Effector memory CD8-positive, alpha-beta T cell (primary cell): ENCODE data around the gene PANX2.

Experiments
- ATAC-seq: fragments of 150-1000 bp; cut with Tn5 transposase; replicated peaks from 2 replicates; pipeline ENCODE4 v1.10.0; 2021; ENCODE audit warnings: mild to moderate bottlenecking, moderate library complexity
- DNase-seq, 3 experiments: peaks; one replicate each; pipeline ENCODE4 v3.0.0; 2021
- H3K27ac Mint-ChIP-seq, 2 donors: one replicate each; pipeline ENCODE4 v1.8.0; 2022; ENCODE audit warnings: mild to moderate bottlenecking in 2 of 2, mixed read lengths in 2 of 2, moderate library complexity in 2 of 2
- H3K27me3 Mint-ChIP-seq, 2 donors: one replicate each; pipeline ENCODE4 v1.8.0; 2022; ENCODE audit warnings: mixed read lengths in 2 of 2
- H3K36me3 Mint-ChIP-seq: one replicate; pipeline ENCODE4 v1.8.0; 2022; ENCODE audit warnings: mild to moderate bottlenecking, moderate library complexity, mixed read lengths; ENCODE audit not compliant: insufficient read depth
- H3K4me1 Mint-ChIP-seq, 2 donors: one replicate each; pipeline ENCODE4 v1.8.0; 2022; ENCODE audit warnings: low read depth in 2 of 2, mixed read lengths in 2 of 2
- H3K4me3 Mint-ChIP-seq, 2 donors: one replicate each; pipeline ENCODE4 v1.8.0; 2022; ENCODE audit warnings: mild to moderate bottlenecking in 2 of 2, mixed read lengths in 2 of 2, moderate library complexity in 2 of 2
- H3K9me3 Mint-ChIP-seq, 2 donors: one replicate each; pipeline ENCODE4 v1.8.0; 2022; ENCODE audit warnings: mixed read lengths in 2 of 2

PANX2 gene

DNA sequence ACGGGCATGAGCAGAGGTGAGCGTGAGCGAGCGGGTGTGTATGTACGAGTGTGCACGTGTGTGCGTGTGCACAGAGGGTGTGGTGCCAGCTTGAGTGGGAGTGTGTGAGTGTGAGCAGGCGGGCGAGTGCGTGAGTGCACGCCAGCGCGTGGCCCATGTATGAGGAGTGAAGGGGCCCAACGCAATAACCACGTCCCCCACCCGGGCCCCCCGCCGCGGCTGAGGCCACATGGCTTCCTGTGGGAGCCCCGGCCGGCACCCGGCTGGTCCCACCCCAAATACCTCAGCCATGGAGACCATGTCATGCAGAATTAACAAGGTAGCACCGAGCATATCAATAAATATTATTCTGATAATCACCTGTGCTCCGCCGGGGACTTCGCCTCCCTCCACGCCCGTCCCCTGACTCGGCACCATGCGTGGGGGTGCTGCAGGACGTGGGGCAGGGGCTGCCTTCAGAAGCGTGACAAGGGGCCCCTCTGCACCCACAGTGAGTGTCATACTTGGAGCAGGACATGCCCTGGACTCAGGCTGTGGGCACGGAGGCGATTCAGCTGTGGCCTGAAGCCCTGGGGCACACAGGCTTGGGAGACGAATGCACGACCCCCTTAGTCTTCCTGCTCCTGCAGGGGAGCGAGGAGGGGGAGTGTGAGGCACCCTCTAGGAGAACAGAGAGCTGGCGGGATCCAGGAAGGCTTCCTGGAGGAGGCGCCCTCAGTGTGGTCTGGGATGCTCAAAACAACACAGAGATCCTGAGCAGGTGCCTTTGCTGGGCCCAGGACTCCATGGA, 9.6 kb downstream of the PANX2 start:
- DNase-seq (no peak), ATAC-seq (no peak)
- no peaks in the 10 kb centered on the region for H3K36me3 Mint-ChIP-seq
- peaks cover 0 to 22% of the 10 kb centered on the region in 2 donors for H3K27me3 Mint-ChIP-seq
- no peaks in the 10 kb centered on the region for H3K9me3 Mint-ChIP-seq
- peaks cover 5 to 10% of the 10 kb centered on the region in 2 donors for H3K4me1 Mint-ChIP-seq
- no peak overlapping the region for H3K4me3 Mint-ChIP-seq
- H3K27ac Mint-ChIP-seq: no peak overlapping the region

DNA sequence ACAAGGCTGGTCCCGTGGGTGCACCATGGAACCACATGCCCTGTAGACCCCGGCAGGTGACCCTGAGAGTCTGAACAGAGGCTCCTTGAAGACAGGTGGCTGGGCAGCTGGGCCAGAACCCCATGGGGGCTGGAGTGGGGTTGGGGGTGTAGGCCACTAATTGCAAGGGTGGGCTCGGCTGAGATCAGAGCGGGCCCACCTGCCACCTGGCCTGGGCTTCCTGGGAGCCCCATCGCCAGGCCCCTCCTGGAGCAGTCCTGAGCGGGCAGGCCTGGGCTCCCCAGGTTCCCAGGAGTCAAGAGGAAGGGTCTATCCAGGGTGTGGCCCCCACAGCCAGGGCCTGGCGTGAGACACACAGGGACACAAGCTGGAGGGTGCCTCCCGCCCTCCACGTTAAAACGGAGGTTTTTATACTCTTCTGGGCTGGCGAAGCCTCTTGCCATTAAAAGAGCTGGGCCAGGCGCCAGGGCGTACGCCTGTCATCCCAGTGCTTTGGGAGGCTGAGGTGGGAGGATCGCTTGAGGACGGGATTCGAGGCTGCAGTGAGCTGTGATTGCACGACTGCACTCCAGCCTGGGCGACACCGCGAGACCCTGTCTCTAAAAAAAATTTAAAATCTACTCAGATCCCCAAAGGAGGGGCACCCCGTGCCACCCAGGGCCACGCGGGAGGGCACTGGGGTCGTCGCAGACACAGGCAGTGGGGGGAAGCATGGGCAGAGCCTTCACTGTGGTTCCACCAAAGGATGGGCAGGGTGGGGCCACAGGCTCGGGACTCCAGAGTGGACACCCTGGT, 10.4 kb downstream of the PANX2 start:
- ATAC-seq: no peak
- H3K27me3 Mint-ChIP-seq: peaks cover 0 to 22% of the 10 kb centered on the region in 2 donors

DNA sequence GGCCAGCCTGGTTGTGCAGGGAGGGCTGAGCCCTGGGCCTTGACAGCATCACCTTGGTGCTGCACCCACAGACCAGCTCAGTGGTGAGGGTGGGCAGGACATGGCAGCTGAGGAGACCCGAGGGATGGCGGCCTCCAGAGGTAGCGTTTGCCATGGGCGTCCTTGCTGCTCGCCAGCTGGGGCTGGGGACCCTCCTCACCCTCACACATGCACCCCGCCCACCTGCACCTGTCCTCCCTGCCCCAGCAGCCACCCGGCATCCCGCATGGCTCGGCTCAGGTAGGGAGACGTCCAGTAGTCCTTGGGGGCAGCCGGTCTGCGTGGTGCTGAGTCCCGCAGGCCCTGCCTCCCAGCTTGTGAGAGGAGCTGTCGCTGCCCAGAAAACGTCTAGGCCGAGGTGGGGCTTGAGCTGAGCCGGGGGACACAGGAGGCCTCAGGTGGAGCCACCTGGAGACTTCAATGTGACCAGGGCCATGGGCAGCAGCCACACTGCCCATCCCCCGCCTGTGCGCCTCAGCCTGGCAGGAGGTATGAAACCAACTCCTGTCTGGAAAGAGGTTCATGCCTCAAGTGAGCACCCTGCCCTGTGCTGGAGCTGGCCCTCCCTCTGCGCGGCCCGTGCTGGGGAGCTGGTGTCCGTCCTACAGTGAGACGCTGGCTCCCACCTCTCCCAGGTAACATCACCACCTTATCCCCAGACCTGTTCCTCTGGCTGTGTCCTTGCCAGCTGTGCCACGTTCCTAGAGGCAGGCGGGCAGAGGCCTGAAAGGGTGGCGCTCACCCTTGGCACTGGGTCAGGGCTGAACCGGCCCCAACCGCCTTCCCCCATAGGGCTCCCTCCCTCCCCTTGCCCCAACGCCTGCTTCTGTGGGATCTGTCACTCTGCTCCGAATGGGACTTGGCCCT, 11.9 kb downstream of the PANX2 start:
- ATAC-seq (no peak), DNase-seq (no peak)
- Mint-ChIP-seq H3K9me3 (no peaks in the 10 kb centered on the region), H3K4me1 (peaks cover 13 to 18% of the 10 kb centered on the region in 2 donors), H3K4me3 (no peak overlapping the region), H3K27me3 (peaks cover 0 to 22% of the 10 kb centered on the region in 2 donors), H3K36me3 (peaks cover 5% of the 10 kb centered on the region), H3K27ac (no peak overlapping the region)

More for the DNA sequence above, 10.4 kb downstream of the PANX2 start:
- H3K9me3 Mint-ChIP-seq: no peaks in the 10 kb centered on the region
- no peak overlapping the region for H3K4me3 Mint-ChIP-seq
- no peaks in the 10 kb centered on the region for H3K36me3 Mint-ChIP-seq
- H3K27ac Mint-ChIP-seq: no peak overlapping the region
- H3K4me1 Mint-ChIP-seq: peaks cover 5 to 13% of the 10 kb centered on the region in 2 donors
- no peak for DNase-seq

DNA sequence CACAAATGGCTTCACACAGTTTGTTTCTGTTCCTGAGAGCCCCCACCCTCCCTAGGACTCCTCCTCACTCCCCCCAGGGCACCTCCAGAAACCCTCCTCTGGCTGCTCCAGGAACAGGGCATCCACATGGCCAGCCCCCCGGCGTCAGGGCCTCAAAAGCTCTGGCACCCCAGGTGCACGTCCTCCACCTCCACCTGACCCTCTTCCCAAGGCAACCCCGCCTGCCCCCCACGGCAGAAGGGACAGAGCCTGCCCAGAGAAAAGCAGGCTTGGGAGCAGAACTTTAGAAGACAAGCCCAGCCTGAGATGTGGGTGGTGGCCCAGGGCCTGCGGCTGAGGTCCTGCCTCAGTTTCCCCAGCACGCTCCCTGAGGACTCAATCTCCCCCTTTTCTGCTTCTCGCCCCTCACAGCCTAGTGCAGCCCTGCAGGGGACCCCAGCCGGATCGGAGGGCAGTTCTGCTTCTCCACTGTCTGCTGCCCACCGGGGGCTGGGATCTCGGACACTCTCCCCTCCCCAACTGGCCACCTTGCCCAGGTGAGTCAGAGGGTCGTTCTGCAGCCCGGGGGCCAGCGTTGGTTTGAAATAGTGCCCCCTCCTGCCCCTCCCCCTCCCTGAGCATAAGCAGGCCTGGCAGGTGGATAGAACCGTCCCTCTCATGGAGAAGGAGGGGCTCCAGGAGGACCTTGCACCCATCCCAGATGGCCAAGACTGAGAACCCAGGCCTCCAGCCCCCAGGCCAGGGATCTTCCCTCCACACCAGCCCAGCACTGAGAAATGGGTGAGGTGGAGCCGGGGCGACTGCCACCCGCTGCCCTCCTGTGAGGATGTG, 12.8 kb downstream of the PANX2 start:
- peaks cover 17 to 23% of the 10 kb centered on the region in 2 donors for H3K4me1 Mint-ChIP-seq
- H3K4me3 Mint-ChIP-seq: peak overlapping the region; percentile 54 to 60
- ATAC-seq: no peak
- H3K27me3 Mint-ChIP-seq: peaks cover 0 to 22% of the 10 kb centered on the region in 2 donors
- no peaks in the 10 kb centered on the region for H3K9me3 Mint-ChIP-seq
- no peak overlapping the region for H3K27ac Mint-ChIP-seq
- DNase-seq: no peak
- peaks cover 10% of the 10 kb centered on the region for H3K36me3 Mint-ChIP-seq

DNA sequence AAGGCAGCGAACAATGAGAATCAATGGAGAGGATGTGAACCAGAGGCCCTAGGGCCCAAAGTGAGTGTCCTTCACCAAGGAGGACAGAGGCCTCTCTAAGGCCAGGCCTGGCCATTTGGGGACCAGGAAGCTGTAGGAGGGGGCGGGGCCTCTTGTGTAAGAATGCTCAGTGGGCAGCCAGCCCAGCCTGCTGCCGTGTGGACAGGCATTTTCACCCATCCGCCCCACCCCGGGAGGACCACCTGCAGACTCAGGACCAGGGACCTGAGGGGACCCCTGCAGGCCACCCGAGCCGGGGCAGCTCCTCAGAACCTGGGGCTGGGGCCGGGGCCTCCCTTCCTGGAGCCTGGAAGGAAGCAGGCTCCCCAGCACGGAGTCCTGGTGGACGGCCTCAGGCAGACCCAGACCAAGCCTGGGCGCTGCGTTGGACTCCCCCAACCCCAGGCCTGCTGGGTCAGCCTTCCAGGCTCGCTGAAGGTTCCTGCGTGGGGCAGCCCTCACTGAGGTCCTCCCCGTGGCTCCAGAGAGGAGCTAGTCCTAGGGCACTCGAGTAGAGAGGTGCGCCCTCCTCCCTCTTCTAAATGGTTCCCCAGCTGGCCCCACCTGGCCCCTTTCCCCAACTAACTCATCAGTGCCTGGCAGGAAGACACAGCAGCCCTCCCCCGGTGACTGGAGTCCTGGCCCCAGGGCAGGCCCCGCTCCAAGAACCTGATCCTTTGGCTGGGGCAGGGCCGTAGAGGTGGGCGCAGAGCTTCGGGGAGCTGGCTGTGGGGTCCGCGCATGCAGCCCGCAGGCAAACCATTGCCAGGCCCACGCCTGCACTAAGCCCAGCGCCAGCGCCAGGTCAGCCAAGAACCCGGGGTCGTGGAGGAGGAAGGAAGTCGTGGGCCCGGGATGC, 13.7 kb downstream of the PANX2 start:
- Mint-ChIP-seq H3K4me1 (peaks cover 19 to 26% of the 10 kb centered on the region in 2 donors), H3K4me3 (peak overlapping the region; percentile 75 to 80), H3K27ac (no peak overlapping the region), H3K36me3 (peaks cover 10% of the 10 kb centered on the region), H3K9me3 (no peaks in the 10 kb centered on the region), H3K27me3 (peaks cover 0 to 14% of the 10 kb centered on the region in 2 donors)
- ATAC-seq (no peak), DNase-seq (no peak)

DNA sequence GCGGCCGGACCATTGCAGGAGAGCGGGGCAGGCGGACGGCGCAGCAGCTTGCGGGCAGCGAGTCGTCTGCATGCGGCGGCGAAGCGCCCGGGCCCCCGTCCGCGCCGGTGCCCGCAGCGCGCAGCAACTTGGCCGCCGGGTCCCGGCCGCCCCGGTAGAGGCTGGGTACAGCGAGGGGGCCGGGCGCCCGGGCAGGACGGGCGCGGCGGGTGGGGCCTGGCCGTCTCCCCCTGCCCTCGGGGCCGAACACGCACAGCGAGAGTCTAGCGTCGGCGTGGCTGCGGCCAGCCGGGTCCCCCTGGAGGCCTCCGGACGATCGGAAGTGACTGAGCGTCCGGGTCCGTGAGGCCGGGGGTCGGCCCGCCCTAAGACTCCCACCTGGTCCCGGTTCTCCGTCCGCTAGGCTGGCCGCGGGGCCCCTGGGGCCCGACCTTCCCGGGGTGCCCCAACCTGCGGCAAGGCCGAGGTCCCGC, 14.4 kb downstream of the PANX2 start:
- DNase-seq (no peak), ATAC-seq (no peak)
- Mint-ChIP-seq H3K4me1 (peaks cover 21 to 31% of the 10 kb centered on the region in 2 donors), H3K27ac (peak overlapping the region in 1 of 2 donors; percentile 51), H3K4me3 (peak overlapping the region; percentile 92), H3K9me3 (no peaks in the 10 kb centered on the region), H3K27me3 (peaks cover 0 to 7% of the 10 kb centered on the region in 2 donors), H3K36me3 (peaks cover 13% of the 10 kb centered on the region)

DNA sequence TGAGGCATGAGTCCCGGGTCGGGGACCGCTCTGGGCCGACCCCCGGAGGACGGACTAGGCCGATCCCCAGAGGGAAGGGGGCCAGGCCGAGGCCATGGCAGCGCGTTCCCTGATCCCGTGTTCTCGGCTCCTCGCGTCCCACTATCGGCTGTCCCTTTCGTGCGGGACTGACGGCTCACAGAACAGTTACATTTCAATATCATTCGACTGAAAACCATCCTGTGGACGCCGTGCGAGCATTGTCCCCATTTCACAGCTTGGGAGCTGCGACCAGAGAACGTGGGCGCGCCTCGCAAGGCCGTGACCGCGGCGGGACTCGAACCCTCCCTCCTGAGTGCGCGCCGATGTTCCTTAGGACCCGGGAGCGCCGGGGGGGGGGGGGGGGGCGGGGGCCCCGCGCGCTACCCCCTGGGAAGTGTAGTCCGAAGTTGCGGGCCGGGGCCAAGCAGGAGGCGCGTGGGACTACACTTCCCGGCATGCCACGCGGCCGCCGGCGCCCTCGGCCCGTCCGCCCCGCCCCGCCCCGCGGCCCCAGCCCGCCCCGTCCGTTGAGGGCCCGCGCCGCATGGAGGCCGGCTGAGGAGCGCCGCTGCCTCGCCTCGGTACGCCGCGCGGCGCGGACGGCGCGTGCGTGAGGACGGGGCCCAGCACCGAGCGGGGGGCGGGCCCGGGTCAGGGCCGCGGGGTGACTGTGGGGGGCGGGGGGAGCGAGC, 15.0 kb downstream of the PANX2 start, which contains the start of gene TRABD:
Gene TRABD, plus strand, starts transcription at position 539 of the 713 bp plus-strand sequence. CDS start 7,148 bp downstream, outside the sequence.
- Mint-ChIP-seq H3K4me3 (peak within 1 kb of the TSS; percentile 92), H3K27ac (peak within 1 kb of the TSS; percentile 94 to 97), H3K27me3 (peaks cover 0 to under 1% of the 10 kb centered on the region in 2 donors), H3K4me1 (peaks cover 23 to 30% of the 10 kb centered on the region in 2 donors), H3K9me3 (no peaks in the 10 kb centered on the region), H3K36me3 (peaks cover 18% of the 10 kb centered on the region)
- DNase-seq (peak; percentile 77 to 86 (median 80)), ATAC-seq (peak; percentile 73)

DNA sequence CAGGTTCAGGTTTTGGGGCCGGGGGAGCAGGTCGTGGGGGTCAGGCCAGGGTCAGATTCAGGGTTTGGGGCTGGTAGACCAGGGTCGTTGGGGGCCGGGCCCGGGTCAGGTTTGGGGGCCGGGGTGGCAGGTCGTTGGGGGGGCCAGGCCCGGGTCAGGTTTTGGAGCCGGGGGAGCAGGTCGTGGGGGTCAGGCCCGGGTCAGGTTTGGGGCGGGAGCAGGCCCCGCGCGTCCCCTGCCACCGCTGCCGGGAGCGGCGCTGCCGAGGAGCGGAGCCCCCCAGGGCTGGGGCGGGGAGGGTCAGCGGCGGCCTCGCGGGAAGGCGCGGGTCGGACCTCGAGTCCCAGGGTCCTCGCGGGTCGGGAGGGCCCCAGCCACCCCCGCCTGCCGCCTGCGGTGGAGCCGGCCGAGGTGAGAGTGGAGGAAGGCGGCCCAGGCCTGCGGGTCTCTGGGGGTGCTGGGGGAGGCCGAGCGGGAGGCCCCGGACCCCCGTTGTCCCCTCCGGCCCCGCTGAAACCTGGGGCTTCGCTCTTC, 15.7 kb downstream of the PANX2 start:
- Mint-ChIP-seq H3K4me1 (peaks cover 26 to 34% of the 10 kb centered on the region in 2 donors), H3K4me3 (peak overlapping the region; percentile 92), H3K9me3 (no peaks in the 10 kb centered on the region), H3K27ac (peak overlapping the region; percentile 94 to 97), H3K36me3 (peaks cover 26% of the 10 kb centered on the region), H3K27me3 (no peaks in the 10 kb centered on the region)
- DNase-seq (no peak), ATAC-seq (no peak)

DNA sequence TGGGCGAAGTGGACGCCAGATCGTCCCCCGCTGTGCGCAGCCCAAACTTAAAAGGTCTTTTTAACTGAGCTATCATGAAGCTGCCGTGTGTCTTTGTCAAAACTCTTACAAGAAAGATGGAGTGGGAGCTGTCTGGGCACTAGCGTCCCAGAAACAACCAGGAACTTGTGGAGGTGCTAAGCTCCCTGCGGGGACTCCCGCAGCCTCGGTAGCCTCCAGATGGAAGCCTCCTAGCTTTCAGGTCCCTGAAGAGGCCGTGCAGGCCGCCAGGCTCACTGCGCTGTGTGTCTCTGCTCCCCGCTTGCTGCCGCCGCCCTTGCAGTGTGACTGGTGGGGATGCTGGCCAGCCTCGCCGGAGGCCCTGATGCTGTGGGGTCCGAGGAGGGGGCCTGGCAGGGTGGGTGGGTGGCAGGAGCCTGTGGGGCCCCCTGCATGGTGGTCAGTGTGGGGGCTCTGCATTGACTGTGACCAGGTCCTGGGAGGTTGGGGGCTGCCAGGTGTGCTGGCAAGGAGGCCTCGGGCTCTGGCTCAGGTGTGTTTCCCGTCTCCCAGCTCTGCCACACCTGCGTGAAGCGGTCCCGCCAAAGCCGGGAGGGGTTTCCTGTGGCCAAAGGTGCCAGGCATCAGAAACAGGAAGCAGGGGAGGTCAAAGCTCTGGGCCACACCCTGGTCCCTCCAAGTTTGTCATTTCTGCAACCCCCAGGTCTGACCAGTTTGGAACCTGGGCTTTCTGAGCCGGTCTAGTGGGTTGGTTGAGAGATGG, 16.4 kb downstream of the PANX2 start:
- Mint-ChIP-seq H3K4me3 (peak overlapping the region; percentile 92), H3K27me3 (no peaks in the 10 kb centered on the region), H3K27ac (peak overlapping the region; percentile 94 to 97), H3K9me3 (no peaks in the 10 kb centered on the region), H3K4me1 (peaks cover 32 to 41% of the 10 kb centered on the region in 2 donors), H3K36me3 (peaks cover 33% of the 10 kb centered on the region)
- DNase-seq: no peak
- no peak for ATAC-seq

DNA sequence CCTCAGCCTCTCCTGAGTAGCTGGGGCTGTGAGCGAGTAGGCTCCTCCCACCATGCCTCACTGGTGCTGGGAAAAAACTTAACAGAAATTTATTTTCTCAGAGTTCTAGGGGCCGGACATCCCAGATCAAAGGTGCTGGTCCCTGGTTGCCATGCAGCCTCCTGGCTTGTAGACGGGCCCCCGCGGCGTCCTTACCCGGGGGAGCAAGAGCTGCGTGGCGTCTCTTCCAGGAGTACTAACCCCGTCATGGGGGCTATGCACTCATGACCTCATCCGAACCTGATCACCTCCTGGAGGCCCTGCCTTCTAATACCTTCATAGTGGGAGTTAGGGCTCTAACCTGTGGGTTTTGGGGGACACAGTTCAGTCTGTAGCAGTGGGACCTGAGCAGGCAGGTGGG, 17.8 kb downstream of the PANX2 start:
- ATAC-seq: no peak
- H3K9me3 Mint-ChIP-seq: no peaks in the 10 kb centered on the region
- H3K27ac Mint-ChIP-seq: peak overlapping the region; percentile 73 to 98
- no peak for DNase-seq
- peaks cover 38 to 49% of the 10 kb centered on the region in 2 donors for H3K4me1 Mint-ChIP-seq
- H3K27me3 Mint-ChIP-seq: no peaks in the 10 kb centered on the region
- H3K4me3 Mint-ChIP-seq: no peak overlapping the region
- peaks cover 47% of the 10 kb centered on the region for H3K36me3 Mint-ChIP-seq
